GM12801 (cell line): ENCODE measurements around the gene MGMT.

ENCODE experiments used
- TF ChIP-seq, protein P1 (sequence below): IDR thresholded peaks from one replicate; pipeline ENCODE4 v1.5.1; 2011; ENCODE audit warnings: control low read depth; ENCODE audit not compliant: insufficient read length; ENCODE audit errors: extremely low read depth

The MGMT gene

DNA sequence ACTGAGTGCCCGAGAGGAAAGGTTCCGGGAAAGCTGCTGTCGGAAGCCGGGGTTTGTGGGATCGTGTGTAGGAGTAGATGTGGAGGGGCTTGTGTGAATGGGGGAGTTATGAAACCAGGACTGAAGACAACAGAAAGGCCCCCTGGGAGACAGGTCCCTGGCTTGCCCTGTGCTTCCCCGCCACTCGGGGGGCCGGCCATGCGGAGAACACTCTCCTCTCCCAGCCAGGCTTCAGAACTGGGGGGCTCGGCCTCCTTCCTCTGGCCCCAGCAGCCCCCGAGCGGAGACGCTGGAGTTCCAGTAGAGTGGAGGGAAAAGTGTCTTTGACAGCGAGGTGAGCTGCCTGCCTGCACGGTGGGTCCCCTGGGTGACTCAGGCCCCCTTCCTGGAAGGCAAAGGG lies 185.0 kb downstream of the MGMT start:
- TF ChIP-seq, protein P1, sequence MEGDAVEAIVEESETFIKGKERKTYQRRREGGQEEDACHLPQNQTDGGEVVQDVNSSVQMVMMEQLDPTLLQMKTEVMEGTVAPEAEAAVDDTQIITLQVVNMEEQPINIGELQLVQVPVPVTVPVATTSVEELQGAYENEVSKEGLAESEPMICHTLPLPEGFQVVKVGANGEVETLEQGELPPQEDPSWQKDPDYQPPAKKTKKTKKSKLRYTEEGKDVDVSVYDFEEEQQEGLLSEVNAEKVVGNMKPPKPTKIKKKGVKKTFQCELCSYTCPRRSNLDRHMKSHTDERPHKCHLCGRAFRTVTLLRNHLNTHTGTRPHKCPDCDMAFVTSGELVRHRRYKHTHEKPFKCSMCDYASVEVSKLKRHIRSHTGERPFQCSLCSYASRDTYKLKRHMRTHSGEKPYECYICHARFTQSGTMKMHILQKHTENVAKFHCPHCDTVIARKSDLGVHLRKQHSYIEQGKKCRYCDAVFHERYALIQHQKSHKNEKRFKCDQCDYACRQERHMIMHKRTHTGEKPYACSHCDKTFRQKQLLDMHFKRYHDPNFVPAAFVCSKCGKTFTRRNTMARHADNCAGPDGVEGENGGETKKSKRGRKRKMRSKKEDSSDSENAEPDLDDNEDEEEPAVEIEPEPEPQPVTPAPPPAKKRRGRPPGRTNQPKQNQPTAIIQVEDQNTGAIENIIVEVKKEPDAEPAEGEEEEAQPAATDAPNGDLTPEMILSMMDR = no peak

DNA sequence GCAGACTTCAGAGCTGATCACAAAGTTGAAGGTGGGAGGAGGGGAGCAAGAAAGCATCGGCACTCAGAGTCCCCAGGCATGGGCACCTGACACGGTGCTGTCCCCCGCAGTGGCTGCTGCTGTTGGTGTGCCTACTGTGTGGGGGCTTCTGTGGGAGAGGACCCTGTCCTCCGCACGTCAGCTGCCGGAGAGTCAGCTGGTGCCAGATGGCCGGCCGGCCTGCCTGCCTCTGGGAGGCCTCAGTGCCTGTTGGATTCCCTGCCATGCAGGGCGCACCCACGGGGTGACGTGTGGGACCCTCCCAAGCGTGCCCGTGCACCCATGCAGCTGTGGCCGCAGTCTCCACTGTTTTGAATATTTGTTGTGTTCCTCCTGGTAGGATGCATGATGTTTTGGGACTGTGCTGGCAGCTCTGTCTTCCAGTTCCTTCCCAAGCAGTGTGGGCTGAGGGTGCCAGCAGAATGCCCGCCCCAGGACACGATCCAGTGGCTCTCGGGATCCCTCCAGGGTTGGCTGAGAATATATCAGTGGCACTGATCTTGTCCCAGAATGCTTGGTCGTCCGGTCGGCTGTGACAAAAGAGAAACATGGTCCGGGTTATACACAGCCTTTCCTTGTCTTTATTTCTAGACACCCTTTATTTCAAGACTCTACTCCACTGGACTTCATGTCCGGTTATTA lies 185.6 kb downstream of the MGMT start:
- TF ChIP-seq, protein P1 = no peak

DNA sequence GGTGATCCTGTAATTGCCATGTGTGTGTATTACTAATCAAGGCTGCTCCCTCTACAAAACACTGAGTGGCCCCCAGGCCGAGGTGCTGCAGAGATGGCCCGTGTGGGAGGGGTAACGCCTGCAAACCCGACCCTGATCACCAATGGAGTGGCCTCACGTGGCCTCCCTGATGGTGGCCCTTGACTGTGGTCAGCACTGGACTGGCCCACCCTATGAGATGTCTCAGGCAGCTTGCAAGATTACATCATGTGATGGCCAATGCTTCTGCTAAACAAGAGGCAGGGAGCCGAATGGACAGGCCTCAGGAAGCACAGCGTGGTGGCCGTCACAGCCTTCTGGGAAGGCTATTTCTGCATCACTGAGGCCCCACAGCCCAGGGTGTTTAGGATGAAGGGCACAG lies 186.4 kb downstream of the MGMT start:
- TF ChIP-seq, protein P1 = no peak

DNA sequence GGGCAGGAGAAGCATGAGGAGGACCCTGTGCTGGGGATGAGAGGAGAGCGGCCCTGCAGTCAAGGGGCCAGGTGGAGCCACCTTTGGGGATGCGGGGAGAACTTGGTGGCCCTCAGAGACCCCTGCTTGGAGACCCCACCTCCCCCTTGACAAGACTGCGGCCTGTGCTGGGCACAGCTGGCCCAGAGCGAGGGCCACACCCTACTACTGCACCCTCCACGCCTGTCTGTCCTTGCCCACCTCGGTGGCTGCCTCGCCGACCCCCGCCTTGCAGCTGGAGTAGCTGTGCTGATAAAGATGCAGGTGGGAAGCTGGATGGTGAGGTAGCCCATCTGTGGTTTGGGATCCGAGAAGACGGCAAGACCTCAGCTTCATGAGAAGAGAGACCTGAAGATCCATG lies 186.8 kb downstream of the MGMT start:
- TF ChIP-seq, protein P1 = no peak

DNA sequence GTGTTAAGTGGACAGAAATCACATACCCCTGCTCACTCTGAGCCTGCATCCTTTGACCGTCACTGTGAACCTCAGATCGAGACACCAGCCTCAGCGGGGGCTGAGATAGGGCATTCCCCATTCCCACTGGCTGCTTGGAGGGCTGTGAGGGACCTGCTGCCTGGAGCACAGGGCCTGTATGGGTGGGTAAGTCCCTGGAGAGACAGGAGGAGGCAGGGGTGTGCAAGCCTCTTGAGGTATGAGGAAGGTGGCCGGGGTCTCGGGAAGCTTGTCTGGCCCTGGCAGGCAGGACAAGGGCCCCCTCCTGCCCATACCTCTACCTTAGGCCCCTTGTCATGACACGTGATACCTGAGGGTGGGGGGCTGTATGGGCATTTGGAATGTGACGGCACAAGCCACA lies 187.4 kb downstream of the MGMT start:
- TF ChIP-seq, protein P1 = no peak

DNA sequence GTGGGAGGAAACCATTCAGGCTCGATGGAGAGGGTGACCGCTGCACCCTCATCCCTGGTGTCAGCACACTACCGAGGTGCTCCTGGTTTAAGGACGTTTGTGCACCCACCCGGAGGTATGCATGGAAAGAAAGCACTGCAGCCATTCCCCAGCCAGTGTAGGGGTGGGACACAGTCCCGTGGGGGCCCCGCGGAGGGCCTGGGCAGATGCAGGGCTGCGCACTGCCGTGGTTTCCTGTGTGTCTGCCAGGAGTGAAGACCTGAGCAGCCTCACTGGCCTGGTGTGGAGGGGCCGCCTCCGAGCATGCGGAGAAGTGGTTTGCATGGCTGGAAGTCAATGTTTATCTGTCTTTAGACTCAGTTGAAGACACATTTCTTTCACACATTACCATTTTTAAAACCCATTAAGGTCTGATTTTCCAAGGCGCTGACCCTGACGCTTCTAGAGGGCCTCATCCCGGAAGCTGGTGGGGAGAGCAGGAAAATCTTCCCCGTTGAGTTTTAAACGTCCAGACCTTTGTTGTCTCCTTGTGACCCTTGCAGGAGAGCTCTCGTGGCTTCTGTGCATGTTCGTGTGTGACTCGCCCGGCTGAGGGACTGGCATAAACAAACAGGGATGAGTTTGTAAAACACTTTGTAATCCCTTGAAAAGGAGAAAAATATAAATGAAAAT lies 188.1 kb downstream of the MGMT start:
- TF ChIP-seq, protein P1 = no peak

DNA sequence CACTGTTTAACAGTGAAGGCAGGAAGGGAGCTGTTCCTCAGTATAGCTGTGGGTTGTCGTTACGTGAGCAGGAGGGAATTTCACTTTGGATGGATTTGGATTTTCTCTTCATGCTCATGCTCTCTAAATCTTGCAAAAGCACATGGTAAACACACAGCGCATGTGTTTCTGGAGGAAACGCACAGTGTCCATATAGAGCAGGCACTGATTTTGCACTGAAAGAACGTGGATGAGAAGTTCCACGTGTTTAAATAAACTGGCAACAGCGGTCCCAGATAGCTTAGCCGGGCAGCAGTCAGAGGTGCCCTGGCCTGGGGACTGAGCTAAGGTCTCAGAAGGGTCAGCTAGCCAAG lies 188.6 kb downstream of the MGMT start:
- TF ChIP-seq, protein P1 = no peak

DNA sequence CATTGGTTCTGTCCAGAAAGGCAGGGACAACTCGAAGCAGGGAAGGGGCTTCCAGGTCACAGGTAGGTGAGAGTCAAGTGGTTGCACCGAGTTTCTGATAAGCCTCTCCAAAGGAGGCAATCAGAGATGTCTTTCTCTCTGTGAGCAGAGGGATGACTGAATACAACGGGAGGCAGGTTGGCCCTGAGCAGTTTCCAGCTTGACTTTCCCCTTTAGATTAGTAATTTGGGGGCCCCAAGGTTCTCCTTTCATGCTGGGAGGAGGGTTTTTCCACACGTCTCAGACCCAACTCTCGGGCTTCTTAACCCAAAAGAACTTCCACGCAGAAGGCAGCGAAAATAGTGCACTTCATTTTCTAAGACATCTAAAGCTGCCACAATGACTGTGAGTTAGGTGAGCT lies 189.6 kb downstream of the MGMT start:
- TF ChIP-seq, protein P1 = no peak
